ENCODE measurements around the gene RGS19. TPM values are rescaled to one million over a fixed set of nuclear protein-coding genes. Genes with fewer than 3 reads are reported as not detected.

Gene RGS19
- total RNA-seq, 2 donors from 2014 or later = 7.8 to 14.1 TPM

DNA sequence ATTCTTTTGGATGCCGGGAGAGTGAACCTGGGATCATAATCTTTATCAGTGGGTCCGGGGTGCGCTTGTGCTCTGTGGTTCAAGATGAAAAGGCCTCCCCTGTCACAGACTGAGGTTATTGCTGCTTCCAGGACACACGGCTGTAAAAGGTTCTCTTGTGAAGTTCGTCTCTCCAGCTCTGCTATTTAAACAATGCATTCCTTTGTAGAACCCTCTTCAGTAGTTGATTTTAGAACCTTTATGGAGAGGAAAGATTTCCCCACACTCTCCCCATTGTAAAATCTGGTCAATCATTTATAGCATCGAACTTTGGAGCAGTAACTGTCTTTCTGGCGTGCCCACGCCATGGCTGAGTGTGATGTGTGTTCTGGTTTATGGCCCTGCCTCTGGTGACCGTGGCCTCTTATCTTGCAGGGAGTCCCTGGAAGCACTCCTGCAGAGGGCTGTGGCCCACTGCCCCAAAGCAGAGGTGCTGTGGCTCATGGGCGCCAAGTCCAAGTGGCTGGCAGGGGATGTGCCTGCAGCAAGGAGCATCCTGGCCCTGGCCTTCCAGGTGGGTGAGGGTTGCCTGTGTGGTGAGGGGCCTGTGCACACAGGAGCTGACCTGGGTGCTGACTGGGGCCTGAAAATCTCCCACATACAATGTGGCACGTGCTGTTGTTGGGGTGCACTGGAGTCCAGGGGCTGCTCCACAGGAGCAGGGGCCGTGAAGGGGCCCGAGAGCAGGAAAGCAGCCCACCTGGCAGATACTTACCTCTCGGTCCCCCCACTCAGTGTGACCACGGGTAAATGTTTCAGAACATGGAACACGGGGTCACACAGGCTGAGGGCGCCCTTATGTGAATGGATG lies 55.0 kb downstream of the RGS19 start:
- Histone ChIP-seq H3K9me3 (no peaks in the 10 kb centered on the region), H3K4me1 (no peaks in the 10 kb centered on the region), H3K27ac (no peak overlapping the region), H3K4me3 (no peak overlapping the region), H3K36me3 (peaks cover 89% of the 10 kb centered on the region), H3K27me3 (no peaks in the 10 kb centered on the region)
- TF ChIP-seq, protein P1, sequence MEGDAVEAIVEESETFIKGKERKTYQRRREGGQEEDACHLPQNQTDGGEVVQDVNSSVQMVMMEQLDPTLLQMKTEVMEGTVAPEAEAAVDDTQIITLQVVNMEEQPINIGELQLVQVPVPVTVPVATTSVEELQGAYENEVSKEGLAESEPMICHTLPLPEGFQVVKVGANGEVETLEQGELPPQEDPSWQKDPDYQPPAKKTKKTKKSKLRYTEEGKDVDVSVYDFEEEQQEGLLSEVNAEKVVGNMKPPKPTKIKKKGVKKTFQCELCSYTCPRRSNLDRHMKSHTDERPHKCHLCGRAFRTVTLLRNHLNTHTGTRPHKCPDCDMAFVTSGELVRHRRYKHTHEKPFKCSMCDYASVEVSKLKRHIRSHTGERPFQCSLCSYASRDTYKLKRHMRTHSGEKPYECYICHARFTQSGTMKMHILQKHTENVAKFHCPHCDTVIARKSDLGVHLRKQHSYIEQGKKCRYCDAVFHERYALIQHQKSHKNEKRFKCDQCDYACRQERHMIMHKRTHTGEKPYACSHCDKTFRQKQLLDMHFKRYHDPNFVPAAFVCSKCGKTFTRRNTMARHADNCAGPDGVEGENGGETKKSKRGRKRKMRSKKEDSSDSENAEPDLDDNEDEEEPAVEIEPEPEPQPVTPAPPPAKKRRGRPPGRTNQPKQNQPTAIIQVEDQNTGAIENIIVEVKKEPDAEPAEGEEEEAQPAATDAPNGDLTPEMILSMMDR (IDR thresholded peaks at IDR 0.05) = no peak
- DNase-seq (ENCODE audit: low spot score) = no peak

DNA sequence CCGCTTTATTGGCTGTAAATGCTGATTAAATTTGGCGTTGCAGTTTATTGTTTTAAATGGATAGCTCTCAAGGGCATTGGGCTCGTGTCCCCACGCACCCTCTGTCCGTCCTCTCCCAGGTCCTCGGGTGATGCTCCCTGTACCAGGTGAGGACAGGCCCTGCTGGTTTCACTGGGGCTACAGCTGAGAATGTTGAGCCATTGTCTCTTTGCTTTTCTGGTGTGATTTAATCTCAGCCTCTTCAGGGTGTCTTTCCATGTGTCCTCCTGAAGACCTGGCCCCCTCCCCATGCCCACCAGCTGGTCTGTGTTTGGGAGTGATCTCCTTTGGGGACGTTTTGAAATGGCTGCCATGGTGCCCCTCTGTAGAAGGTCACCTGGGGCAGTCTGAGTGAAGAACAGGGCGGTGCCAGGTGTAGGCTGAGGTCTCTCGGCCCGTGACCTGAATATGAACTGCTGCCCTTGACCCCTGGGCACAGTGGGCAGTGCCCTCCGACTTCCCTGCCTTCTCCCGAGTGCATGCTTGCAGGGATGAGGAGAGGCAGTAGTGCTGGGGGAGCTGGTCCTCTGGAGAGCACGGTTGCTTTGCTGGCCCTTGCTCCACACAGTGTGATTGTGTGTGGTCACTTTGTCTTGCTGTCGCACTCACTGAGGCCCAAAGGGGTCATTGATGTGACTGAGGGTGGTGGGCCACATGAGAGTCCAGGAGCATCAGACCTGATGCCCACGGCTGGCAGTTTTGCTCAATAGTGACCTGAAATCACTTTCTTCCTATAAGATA lies 55.8 kb downstream of the RGS19 start:
- H3K36me3 ChIP-seq = peaks cover 89% of the 10 kb centered on the region
- H3K27ac ChIP-seq = no peak overlapping the region
- DNase-seq (ENCODE audit: low spot score) = no peak
- H3K9me3 ChIP-seq = no peaks in the 10 kb centered on the region
- H3K4me1 ChIP-seq = no peaks in the 10 kb centered on the region
- TF ChIP-seq, protein P1 (IDR thresholded peaks at IDR 0.05) = no peak
- H3K27me3 ChIP-seq = no peaks in the 10 kb centered on the region
- no peak overlapping the region for H3K4me3 ChIP-seq

Small RNA genes lying within 50 kb of the gene (microRNA-seq; reads per million reads assigned to microRNA genes)
- gene MIR6813 (ENCODE audit: borderline number of aligned reads in 2 of 2, borderline replicate concordance in 1 of 2) = 0 to 1.4 reads per million in 2 donors

Other genes with a start within 250 kb of the RGS19 start
- gene ZBTB46, start 248.3 kb downstream of the RGS19 start, total RNA-seq = 10 to 100 TPM; 12.2 to 17.8 TPM
- not detected for gene ABHD16B, start 218.0 kb downstream of the RGS19 start, total RNA-seq
- gene TPD52L2, start 214.2 kb downstream of the RGS19 start, total RNA-seq = 10 to 100 TPM; 80.6 to 84.0 TPM
- gene DNAJC5, start 184.4 kb downstream of the RGS19 start, total RNA-seq = 10 to 100 TPM; 41.2 to 43.8 TPM
- gene UCKL1, start 123.1 kb downstream of the RGS19 start, total RNA-seq = 10 to 100 TPM; 25.9 to 27.6 TPM
- gene ZNF512B, start 109.6 kb downstream of the RGS19 start, total RNA-seq = 1 to 10 TPM; 7.0 to 8.3 TPM
- gene SAMD10, start 99.9 kb downstream of the RGS19 start, total RNA-seq = 1 to 10 TPM; 3.1 to 3.7 TPM
- gene PRPF6, start 98.4 kb downstream of the RGS19 start, total RNA-seq = 10 to 100 TPM; 32.9 to 43.6 TPM
- gene C20orf204, start 43.3 kb downstream of the RGS19 start, total RNA-seq = under 1 TPM; 0.07 to 0.35 TPM
- gene SOX18, start 29.9 kb downstream of the RGS19 start, total RNA-seq = 10 to 100 TPM; 15.1 to 17.2 TPM
- 10 to 100 TPM; 17.8 to 25.5 TPM for gene TCEA2, start 16.3 kb downstream of the RGS19 start, total RNA-seq
- 1 to 10 TPM in 1 of 2 donors, under 1 TPM in 1; 0.75 to 1.4 TPM for gene OPRL1, start 564 bp upstream of the RGS19 start, total RNA-seq
- gene LKAAEAR1, start 4.9 kb upstream of the RGS19 start, total RNA-seq = not detected
- not detected for gene NPBWR2, start 28.0 kb upstream of the RGS19 start, total RNA-seq
- gene MYT1, start 84.9 kb upstream of the RGS19 start, total RNA-seq = under 1 TPM in 1 of 2 donors, not detected in 1; 0.15 TPM
- 100 to 1,000 TPM in 1 of 2 donors, 10 to 100 TPM in 1; 83.3 to 180 TPM for gene PCMTD2, start 176.2 kb upstream of the RGS19 start, total RNA-seq

Data from right atrium auricular region (tissue), 2 donors.